A673 (cell line): ENCODE data around the gene ZSWIM5. TPM values are rescaled to one million over a fixed set of nuclear protein-coding genes. Genes with fewer than 3 reads are reported as not detected.
"Not testable (repeated sequence)": the region's sequence is repeated elsewhere in the genome, so short reads cannot be mapped to it uniquely, and the experiment has no call there.

ENCODE experiments used
- BruUV-seq: library from RNA; stranded (reverse); fragments of 400-500 nt; replicated peaks from 2 replicates; lab custom pipeline; 2021; lab: Mats Ljungman, UMichigan
- CTCF ChIA-PET: fragments of 300-600 bp; sonication (Branson Sonifier 250); formaldehyde crosslinking; loops from one replicate; lab custom pipeline; 2022; ENCODE audit warnings: antibody characterized with exemption; lab: Charles Lee
- POLR2A ChIA-PET: fragments of 300-600 bp; sonication (Branson Sonifier 250); formaldehyde crosslinking; loops from one replicate; lab custom pipeline; 2022; ENCODE audit warnings: antibody characterized with exemption; ENCODE audit not compliant: low non-redundant PET; lab: Charles Lee
- DNase-seq: peaks from one replicate; pipeline ENCODE4 v3.0.0-alpha.2; 2015; ENCODE audit warnings: low spot score
- H3K27ac ChIP-seq: fragments of 200-600 bp; sonication (generic); 2 replicates; pipeline ENCODE4 v1.5.1; 2016; ENCODE audit warnings: mixed run types, low read depth, mild to moderate bottlenecking, mixed read lengths, antibody characterized with exemption, low read length; ENCODE audit not compliant: poor library complexity, severe bottlenecking
- H3K27me3 ChIP-seq: fragments of 200-600 bp; sonication (generic); replicated peaks from 2 replicates; pipeline ENCODE4 v1.6.1; 2017; ENCODE audit warnings: mixed run types, low read depth, mild to moderate bottlenecking, mixed read lengths, antibody characterized with exemption, low read length; ENCODE audit not compliant: insufficient read depth, poor library complexity
- H3K36me3 ChIP-seq: fragments of 200-600 bp; sonication (generic); 2 replicates; pipeline ENCODE4 v1.6.1; 2016; ENCODE audit warnings: mixed run types, mild to moderate bottlenecking, mixed read lengths, antibody characterized with exemption, low read length; ENCODE audit not compliant: insufficient read depth, poor library complexity, severe bottlenecking
- H3K4me1 ChIP-seq: fragments of 200-600 bp; sonication (generic); 2 replicates; pipeline ENCODE4 v1.6.1; 2017; ENCODE audit warnings: mixed run types, mild to moderate bottlenecking, mixed read lengths, antibody characterized with exemption, low read length; ENCODE audit not compliant: insufficient read depth, poor library complexity, severe bottlenecking
- H3K4me3 ChIP-seq: fragments of 200-600 bp; sonication (generic); 2 replicates; pipeline ENCODE4 v1.5.1; 2016; ENCODE audit warnings: low read depth, mixed run types, mild to moderate bottlenecking, mixed read lengths, low read length; ENCODE audit not compliant: poor library complexity, severe bottlenecking
- H3K9me3 ChIP-seq: fragments of 200-600 bp; sonication (generic); 2 replicates; pipeline ENCODE4 v1.6.1; 2016; ENCODE audit warnings: mixed run types, low read depth, mild to moderate bottlenecking, mixed read lengths, antibody characterized with exemption, low read length; ENCODE audit not compliant: poor library complexity, severe bottlenecking
- EZH2 ChIP-seq: fragments of 200-600 bp; sonication (generic); IDR thresholded peaks from 2 replicates; pipeline ENCODE4 v1.6.1; 2017; ENCODE audit warnings: borderline replicate concordance, low read depth, mild to moderate bottlenecking, mixed read lengths, antibody characterized with exemption, low read length; ENCODE audit not compliant: poor library complexity, severe bottlenecking
- intact Hi-C: fragments of 100-400 bp; cut with micrococcal nuclease; formaldehyde crosslinking; loops from one replicate; pipeline ENCODE4 v1.10.0; 2022; ENCODE audit not compliant: unreplicated experiment
- total RNA-seq: library from RNA; stranded (reverse); gene quantifications from 2 replicates; pipeline ENCODE4 v1.2.3, GENCODE V29; 2021
- TF ChIP-seq, protein P1 (sequence below): fragments of 300-800, 200-600 bp; sonication (generic); conservative IDR thresholded peaks from 2 replicates; pipeline ENCODE4 v1.5.1; 2017; ENCODE audit warnings: low read depth, mild to moderate bottlenecking, antibody characterized with exemption, low read length, moderate library complexity, mixed read lengths

The ZSWIM5 gene
- total RNA-seq, 1 experiment from 2014 or later, result 0.67 TPM

- intact Hi-C loops, H3K9me3 ChIP-seq, H3K4me1 ChIP-seq, BruUV-seq, DNase-seq, H3K36me3 ChIP-seq, H3K4me3 ChIP-seq, CTCF ChIA-PET, H3K27ac ChIP-seq, H3K27me3 ChIP-seq, POLR2A ChIA-PET: not testable (repeated sequence)
These were observed 43.3 kb downstream of the ZSWIM5 start for GRCh38 chr1:45163111-45163510.

DNA sequence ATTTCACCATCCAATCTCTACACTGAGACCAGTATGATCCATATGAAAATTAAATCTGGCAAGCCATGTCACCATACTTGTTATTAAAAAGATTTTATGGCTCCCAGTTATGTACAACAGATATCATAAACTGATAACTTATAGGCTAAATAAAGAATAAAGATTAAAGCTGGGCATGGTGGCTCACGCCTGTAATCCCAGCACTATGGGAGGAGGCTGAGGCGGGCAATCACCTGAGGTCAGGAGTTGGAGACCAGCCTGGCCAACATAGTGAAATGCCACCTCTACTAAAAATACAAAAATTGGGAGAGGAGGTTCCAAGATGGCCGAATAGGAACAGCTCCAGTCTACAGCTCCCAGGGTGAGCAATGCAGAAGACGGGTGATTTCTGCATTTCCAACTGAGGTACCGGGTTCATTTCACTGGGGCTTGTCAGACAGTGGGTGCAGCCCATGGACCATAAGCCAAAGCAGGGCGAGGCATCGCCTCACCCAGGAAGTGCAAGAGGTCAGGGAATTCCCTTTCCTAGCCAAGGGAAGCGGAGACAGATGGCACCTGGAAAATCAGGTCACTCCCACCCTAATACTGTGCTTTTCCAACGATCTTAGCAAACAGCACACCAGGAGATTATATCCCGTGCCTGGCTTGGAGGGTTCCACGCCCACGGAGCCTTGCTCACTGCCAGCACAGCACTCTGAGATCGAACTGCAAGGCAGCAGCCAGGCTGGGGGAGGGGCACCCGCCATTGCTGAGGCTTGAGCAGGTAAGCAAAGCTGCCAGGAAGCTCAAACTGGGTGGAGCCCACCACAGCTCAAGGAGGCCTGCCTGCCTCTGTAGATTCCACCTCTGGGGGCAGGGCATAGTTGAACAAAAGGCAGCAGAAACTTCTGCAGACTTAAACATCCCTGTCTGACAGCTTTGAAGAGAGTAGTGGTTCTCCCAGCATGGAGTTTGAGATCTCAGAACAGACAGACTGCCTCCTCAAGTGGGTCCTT, 44.1 kb downstream of the ZSWIM5 start:
- POLR2A ChIA-PET, DNase-seq, H3K36me3 ChIP-seq, H3K4me1 ChIP-seq, CTCF ChIA-PET, intact Hi-C loops, H3K27me3 ChIP-seq, BruUV-seq, H3K9me3 ChIP-seq, H3K27ac ChIP-seq, H3K4me3 ChIP-seq: not testable (repeated sequence)

- POLR2A ChIA-PET, result no interaction called here
- DNase-seq, result no peak
- Histone ChIP-seq H3K27me3 (no peaks in the 10 kb centered on the region), H3K27ac (no peak overlapping the region), H3K4me3 (no peak overlapping the region), H3K36me3 (no peaks in the 10 kb centered on the region), H3K4me1 (no peaks in the 10 kb centered on the region), H3K9me3 (no peaks in the 10 kb centered on the region)
- TF ChIP-seq, protein P1, sequence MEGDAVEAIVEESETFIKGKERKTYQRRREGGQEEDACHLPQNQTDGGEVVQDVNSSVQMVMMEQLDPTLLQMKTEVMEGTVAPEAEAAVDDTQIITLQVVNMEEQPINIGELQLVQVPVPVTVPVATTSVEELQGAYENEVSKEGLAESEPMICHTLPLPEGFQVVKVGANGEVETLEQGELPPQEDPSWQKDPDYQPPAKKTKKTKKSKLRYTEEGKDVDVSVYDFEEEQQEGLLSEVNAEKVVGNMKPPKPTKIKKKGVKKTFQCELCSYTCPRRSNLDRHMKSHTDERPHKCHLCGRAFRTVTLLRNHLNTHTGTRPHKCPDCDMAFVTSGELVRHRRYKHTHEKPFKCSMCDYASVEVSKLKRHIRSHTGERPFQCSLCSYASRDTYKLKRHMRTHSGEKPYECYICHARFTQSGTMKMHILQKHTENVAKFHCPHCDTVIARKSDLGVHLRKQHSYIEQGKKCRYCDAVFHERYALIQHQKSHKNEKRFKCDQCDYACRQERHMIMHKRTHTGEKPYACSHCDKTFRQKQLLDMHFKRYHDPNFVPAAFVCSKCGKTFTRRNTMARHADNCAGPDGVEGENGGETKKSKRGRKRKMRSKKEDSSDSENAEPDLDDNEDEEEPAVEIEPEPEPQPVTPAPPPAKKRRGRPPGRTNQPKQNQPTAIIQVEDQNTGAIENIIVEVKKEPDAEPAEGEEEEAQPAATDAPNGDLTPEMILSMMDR, result no peak
- TF ChIP-seq EZH2, result no peak
- CTCF ChIA-PET, result no interaction called here
- BruUV-seq, result no TSS peak
- intact Hi-C loops, result no loop called here
These were observed 50.4 kb downstream of the ZSWIM5 start for GRCh38 chr1:45155957-45156356.

GRCh38 chr1:45155423-45155822, 51.0 kb downstream of the ZSWIM5 start:
- no peaks in the 10 kb centered on the region for H3K27me3 ChIP-seq
- ChIA-PET CTCF (no interaction called here), POLR2A (no interaction called here)
- no peaks in the 10 kb centered on the region for H3K36me3 ChIP-seq
- BruUV-seq, result no TSS peak
- no peak overlapping the region for H3K27ac ChIP-seq
- intact Hi-C loops, result no loop called here
- TF ChIP-seq, protein P1, result no peak
- TF ChIP-seq EZH2, result no peak
- H3K9me3 ChIP-seq, result no peaks in the 10 kb centered on the region
- no peak overlapping the region for H3K4me3 ChIP-seq
- DNase-seq, result no peak
- no peaks in the 10 kb centered on the region for H3K4me1 ChIP-seq
